ENCODE results near the gene PIK3CA.
"Not testable (repeated sequence)": the region's sequence is repeated elsewhere in the genome, so short reads cannot be mapped to it uniquely, and the experiment has no call there.

The PIK3CA gene

DNA sequence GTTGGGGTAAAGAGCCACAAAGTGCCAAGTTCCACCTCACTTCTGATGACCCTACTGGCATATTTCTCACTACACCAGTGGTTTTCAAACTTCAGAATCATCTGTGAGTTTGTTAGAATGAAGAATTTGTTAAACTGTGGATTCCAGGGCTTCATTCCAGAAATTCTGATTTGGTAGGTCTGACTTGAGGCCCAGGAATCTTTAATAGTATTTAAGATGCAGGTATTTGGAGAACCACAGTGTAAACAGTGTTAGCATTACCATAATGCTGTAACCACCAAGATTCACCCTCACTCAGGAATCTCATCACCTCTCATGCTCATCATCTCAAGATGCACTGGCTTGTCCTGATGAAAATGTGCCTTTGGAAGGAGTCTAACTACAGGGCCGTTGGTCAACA, 96.7 kb downstream of the PIK3CA start:
- TF ChIP-seq, protein P1, sequence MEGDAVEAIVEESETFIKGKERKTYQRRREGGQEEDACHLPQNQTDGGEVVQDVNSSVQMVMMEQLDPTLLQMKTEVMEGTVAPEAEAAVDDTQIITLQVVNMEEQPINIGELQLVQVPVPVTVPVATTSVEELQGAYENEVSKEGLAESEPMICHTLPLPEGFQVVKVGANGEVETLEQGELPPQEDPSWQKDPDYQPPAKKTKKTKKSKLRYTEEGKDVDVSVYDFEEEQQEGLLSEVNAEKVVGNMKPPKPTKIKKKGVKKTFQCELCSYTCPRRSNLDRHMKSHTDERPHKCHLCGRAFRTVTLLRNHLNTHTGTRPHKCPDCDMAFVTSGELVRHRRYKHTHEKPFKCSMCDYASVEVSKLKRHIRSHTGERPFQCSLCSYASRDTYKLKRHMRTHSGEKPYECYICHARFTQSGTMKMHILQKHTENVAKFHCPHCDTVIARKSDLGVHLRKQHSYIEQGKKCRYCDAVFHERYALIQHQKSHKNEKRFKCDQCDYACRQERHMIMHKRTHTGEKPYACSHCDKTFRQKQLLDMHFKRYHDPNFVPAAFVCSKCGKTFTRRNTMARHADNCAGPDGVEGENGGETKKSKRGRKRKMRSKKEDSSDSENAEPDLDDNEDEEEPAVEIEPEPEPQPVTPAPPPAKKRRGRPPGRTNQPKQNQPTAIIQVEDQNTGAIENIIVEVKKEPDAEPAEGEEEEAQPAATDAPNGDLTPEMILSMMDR (IDR thresholded peaks at IDR 0.05), result no peak
- H3K4me1 ChIP-seq, result no peaks in the 10 kb centered on the region
- no peaks in the 10 kb centered on the region for H3K36me3 ChIP-seq (ENCODE audit: control insufficient read depth, insufficient read depth, low read length)
- H3K4me3 ChIP-seq (ENCODE audit: low read depth, low read length), result no peak overlapping the region
- H3K9ac ChIP-seq, result no peak overlapping the region
- no peaks in the 10 kb centered on the region for H3K27me3 ChIP-seq (ENCODE audit: control insufficient read depth, insufficient read depth, low read length)
- H3K79me2 ChIP-seq, result no peaks in the 10 kb centered on the region
- H3K4me2 ChIP-seq (ENCODE audit: low read length), result no peak overlapping the region
- no peaks in the 10 kb centered on the region for H3K9me3 ChIP-seq (ENCODE audit: control insufficient read depth, low read length)
- no peak overlapping the region for H2AFZ ChIP-seq
- H3K27ac ChIP-seq, result no peak overlapping the region

DNA sequence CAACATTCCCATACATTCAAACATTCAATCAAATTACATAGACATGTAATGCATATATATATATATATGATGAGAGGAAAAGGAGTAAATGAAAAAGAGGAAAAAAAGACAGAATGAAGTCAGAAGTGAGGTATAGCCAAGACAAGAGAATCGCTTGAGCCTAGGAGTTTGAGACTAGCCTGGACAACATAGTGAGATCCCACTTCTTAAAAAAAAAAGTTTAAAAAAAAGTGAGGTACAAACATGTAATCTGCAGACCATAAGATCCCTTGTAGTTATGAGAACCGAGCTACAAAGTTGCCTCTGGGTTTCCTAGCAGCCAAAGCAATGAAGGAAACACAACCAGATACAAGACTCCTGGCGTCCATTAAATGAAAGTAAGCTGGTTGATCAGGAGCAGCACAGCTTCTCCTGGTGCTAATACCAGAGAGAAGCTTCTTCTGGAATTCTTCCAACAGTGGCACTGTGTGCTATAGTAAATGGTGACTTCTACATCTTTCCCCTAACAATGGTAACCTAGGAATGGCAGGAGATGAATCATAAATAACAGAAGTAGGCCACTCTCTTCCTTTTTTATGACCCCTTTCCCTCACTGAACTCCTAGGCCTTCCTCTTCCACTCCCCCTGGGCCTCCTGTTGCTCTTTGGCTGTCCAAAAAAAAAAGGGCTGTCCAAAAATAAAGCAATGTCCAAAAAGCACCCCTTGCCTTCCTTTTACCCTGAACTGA, 99.3 kb downstream of the PIK3CA start:
- TF ChIP-seq, protein P1 (IDR thresholded peaks at IDR 0.05), result no peak
- no peaks in the 10 kb centered on the region for H3K36me3 ChIP-seq (ENCODE audit: control insufficient read depth, insufficient read depth, low read length)
- H3K9ac ChIP-seq, result no peak overlapping the region
- H3K4me2 ChIP-seq (ENCODE audit: low read length), result no peak overlapping the region
- H2AFZ ChIP-seq, result no peak overlapping the region
- H3K9me3 ChIP-seq (ENCODE audit: control insufficient read depth, low read length), result no peaks in the 10 kb centered on the region
- no peaks in the 10 kb centered on the region for H3K4me1 ChIP-seq
- H3K79me2 ChIP-seq, result no peaks in the 10 kb centered on the region
- H3K4me3 ChIP-seq (ENCODE audit: low read depth, low read length), result no peak overlapping the region
- H3K27me3 ChIP-seq (ENCODE audit: control insufficient read depth, insufficient read depth, low read length), result no peaks in the 10 kb centered on the region
- no peak overlapping the region for H3K27ac ChIP-seq

DNA sequence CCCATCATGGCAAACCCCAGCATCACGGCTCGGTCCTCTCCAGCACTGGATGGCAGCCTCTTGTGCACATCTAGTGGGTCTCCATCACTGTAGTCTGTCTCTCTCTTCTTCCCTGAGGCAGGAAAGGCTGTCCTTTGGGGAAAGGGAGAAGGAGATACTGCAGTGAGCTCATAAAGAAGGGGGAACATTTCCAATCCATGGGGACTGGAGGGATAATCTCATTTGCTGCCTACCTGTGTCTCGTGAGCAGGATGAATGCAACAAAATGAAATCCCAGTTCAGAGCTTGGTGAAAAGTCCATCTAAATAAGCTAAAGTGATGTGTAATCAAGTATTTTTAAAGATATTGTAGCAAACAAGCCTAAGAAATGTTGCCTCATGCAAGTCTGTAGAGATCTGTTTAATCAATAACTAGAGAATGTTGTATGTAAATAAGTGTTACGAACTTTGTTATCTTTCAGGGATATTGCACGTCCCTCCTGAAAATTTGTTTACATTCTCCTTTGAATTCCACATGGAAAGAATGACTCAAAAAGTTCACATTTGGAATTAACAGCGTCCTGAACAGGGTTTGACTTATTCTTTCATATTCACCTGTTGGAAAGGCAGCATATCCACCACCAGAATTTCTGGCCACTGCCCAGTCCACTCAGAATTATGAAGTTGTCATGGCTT, 102.8 kb downstream of the PIK3CA start, which contains the start of gene KCNMB3:
KCNMB3 (minus strand) TSS at position 312 of the 674 bp plus-strand sequence; CDS start at position 188, 124 bp downstream.
- H3K9me3 ChIP-seq (ENCODE audit: control insufficient read depth, low read length), result no peaks in the 10 kb centered on the region
- H3K27ac ChIP-seq, result no peak within 1 kb of the TSS
- no peak within 1 kb of the TSS for H3K9ac ChIP-seq
- no peak within 1 kb of the TSS for H2AFZ ChIP-seq
- H3K4me3 ChIP-seq (ENCODE audit: low read depth, low read length), result no peak within 1 kb of the TSS
- no peaks in the 10 kb centered on the region for H3K4me1 ChIP-seq
- TF ChIP-seq, protein P1 (IDR thresholded peaks at IDR 0.05), result no peak
- H3K27me3 ChIP-seq (ENCODE audit: control insufficient read depth, insufficient read depth, low read length), result no peaks in the 10 kb centered on the region
- H3K36me3 ChIP-seq (ENCODE audit: control insufficient read depth, insufficient read depth, low read length), result no peaks in the 10 kb centered on the region
- no peak within 1 kb of the TSS for H3K4me2 ChIP-seq (ENCODE audit: low read length)
- no peaks in the 10 kb centered on the region for H3K79me2 ChIP-seq

DNA sequence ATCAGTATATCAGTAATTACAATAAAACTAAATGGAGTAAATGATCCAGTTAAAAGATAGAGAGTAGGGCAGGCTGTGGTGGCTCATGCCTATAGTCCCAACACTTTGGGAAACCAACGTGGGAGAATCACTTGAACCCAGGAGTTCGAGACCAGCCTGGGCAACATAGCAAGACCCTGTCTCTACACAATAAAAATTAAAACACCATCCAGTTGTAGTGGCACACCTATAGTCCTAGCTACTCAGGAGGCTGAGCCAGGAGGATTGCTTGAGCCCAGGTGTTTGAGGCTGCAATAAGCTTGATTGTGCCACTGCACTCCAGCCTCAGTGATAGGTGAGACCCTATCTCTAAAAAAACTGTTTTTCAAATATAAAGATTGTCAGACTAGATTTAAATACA, 108.7 kb downstream of the PIK3CA start:
- Histone ChIP-seq H3K36me3 (ENCODE audit: control insufficient read depth, insufficient read depth, low read length) (no peaks in the 10 kb centered on the region), H2AFZ (no peak overlapping the region), H3K4me2 (ENCODE audit: low read length) (no peak overlapping the region), H3K27me3 (ENCODE audit: control insufficient read depth, insufficient read depth, low read length) (no peaks in the 10 kb centered on the region), H3K9ac (no peak overlapping the region), H3K4me3 (ENCODE audit: low read depth, low read length) (no peak overlapping the region), H3K79me2 (no peaks in the 10 kb centered on the region), H3K4me1 (no peaks in the 10 kb centered on the region), H3K9me3 (ENCODE audit: control insufficient read depth, low read length) (no peaks in the 10 kb centered on the region), H3K27ac (no peak overlapping the region)
- TF ChIP-seq, protein P1 (IDR thresholded peaks at IDR 0.05), result no peak

DNA sequence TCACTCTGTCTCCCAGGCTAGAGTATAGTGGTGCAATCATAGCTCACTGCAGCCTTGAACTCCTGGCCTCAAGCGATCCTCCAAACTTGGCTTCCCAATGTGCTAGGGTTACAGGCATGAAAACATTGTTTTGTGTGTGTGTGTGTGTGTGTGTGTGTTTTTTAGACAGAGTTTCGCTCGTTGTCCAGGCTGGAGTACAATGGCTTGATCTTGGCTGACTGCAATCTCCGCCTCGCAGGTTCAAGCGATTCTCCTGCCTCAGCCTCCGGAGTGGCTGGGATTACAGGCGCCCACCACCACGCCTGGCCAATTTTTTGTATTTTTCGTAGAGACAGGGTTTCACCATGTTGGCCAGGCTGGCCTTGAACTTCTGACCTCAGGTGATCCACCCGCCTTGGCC, 109.6 kb downstream of the PIK3CA start:
- not testable (repeated sequence) for H3K27ac ChIP-seq; H3K9ac ChIP-seq; H3K4me3 ChIP-seq (ENCODE audit: low read depth, low read length); H3K27me3 ChIP-seq (ENCODE audit: control insufficient read depth, insufficient read depth, low read length); H2AFZ ChIP-seq; H3K4me2 ChIP-seq (ENCODE audit: low read length); H3K9me3 ChIP-seq (ENCODE audit: control insufficient read depth, low read length); H3K79me2 ChIP-seq; H3K36me3 ChIP-seq (ENCODE audit: control insufficient read depth, insufficient read depth, low read length); H3K4me1 ChIP-seq
